GM18861 (cell line): ENCODE data around the gene ZMYM2.

Experiments
- ATAC-seq: cut with Tn5 transposase; IDR thresholded peaks from one replicate; pipeline ENCODE4 v1.9.1; 2021; ENCODE audit not compliant: unreplicated experiment

ZMYM2 gene

DNA sequence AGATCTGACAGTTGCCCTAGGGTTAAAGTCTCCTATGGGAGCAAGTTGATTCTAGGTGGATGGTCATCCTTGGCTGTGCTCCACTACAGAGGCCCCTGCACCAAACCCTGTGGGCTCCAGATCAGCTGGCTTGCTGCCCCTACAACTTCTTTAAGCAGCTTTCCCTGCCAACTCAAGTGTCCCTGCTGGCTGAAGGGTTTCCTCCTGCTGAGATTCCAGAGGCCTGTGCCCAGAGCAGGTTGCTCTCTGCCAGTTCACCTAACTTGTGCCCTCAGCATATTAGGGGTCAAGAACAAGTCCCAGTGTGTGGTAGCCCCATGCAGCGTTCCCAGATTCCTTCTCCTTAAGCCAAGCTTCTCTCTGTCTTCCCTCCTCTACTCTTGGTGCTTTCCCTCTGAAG lies 85.6 kb downstream of the ZMYM2 start:
- ATAC-seq, result no peak

DNA sequence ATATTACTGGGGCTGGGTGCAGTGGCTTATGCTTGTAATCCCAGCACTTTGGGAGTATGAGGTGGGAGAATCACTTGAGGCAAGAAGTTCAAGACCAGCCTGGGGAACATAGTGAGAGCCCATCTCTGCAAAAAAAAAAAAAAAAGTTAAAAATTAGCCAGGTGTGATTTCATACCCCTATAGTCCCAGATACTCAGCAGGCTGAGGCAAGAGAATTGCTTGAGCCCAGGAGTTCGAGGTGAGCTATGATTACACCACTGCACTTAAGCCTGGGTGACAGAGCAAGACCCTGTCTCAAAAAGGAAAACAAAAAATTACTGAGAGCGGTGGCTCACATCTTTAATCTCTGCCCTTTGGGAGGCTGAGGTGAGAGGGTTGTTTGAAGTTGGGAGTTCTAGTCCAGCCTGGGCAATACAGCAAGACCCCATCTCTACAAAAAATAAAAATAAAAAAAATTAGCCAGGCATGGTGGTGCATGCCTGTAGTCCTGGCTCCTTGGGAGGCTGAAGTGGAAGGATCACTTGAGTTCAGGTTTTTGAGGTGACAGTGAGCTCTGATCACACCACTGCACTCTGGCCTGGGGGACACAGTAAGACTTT lies 87.5 kb downstream of the ZMYM2 start:
- no peak for ATAC-seq

DNA sequence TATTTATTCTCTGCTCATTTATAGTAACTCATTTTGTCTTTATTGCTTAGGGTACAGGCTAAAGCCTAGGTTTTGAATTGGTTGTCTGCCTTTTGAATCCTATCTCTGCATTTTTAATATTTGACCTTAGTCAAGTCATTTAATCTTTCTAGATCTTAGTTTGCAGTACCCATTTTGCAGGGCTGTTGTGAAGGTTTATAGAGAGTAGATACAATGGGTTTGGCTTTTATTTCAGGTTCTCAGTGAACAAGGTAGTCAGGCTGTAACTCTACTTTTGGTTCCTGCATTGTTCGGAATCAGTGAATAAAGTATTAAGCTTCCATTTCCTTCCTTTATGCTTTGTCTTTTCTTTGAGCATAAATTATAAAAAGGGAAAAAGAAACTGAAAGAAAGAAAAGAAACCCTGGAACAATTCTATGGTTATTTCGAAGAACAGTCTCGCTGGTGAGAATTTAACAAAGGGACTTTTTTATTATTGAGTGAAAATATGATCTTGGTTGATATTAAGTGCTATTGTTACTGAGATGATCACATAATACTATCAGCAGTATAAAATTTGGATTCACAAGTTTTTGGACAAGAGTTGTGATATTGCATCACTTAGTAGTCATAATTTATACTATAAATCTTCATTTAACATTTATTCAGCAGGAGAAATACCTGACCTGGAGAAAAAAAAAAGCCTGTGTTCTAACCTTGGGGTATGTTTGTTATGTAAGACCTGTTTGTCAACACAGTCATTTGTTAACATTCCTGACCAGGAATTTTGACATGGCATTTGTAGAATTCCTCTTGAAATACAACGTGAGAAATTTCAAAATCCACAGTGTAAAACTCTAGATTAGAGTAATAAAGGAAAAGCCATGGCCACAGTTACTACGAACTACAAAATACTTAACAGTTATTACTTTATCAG lies 91.3 kb downstream of the ZMYM2 start:
- no peak for ATAC-seq

DNA sequence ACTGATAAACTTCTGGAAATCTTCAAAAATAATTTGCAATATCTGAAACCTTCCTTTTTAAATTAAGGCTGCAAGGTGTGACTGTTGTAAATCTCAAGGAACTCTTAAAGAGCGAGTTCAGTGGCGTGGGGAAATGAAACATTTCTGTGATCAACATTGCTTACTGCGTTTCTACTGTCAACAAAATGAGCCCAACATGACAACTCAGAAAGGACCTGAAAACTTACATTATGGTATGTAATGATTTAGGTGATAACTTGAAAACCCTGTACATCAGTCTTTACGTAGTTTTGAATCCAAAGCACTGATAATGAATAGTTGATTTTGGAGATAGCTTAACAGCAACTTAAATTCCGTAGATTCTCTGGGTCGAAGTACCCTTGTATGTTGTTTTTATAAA lies 92.8 kb downstream of the ZMYM2 start:
- no peak for ATAC-seq

DNA sequence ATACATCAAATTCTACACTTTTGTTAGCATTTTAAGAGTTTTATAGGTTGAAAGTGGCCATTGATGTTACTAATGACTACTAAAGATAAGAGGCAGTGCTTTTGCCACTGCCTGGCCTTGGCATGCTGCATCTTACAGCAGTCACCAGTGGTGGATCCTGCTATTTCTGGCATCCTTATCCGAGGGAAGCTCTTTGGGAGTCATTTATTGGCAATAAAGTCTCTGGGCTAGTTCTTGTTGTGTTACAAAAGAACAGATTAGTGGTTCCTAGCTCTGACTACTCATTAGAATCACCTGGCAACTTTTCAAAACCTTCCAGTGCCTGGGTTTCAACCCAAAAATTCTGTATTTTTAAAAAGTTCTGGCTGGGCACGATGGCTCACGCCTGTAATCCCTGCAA lies 94.5 kb downstream of the ZMYM2 start:
- no peak for ATAC-seq

DNA sequence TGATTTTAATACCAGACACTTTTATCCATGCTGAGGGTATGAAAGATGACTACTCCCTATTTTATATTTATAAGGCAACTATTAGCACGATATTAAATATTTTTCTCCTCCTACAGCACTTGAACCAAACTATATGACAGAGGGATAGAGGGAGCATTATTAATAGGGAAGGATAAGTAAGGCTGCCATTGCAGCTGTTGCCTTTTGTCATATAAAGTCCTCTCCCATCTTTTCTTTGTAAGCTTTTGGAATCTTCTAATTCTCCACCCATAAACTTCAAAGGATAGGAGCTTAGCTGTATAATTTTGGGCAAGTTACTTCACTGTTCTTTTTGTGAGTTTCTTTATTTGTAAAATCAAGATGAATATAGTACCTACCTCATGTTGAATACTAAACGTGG lies 95.4 kb downstream of the ZMYM2 start:
- no peak for ATAC-seq

DNA sequence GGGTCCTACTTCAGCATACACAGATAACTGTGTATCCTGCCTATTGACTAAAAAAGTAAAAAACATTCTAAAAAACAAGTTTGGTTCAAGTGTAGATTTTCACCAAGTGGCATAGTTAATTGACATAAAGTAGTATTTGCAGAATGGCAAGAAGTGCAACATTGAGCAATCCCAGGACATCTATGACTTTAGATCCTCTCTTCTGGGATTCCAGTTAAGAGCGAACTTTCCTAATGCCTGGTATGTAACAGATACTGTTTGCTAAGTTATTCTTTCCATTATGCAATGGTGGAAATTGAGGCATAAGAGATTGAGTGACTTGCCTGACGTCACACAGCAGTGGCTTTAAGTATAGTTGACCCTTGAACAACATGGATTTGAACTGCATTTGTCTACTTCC lies 96.1 kb downstream of the ZMYM2 start:
- ATAC-seq, result no peak

DNA sequence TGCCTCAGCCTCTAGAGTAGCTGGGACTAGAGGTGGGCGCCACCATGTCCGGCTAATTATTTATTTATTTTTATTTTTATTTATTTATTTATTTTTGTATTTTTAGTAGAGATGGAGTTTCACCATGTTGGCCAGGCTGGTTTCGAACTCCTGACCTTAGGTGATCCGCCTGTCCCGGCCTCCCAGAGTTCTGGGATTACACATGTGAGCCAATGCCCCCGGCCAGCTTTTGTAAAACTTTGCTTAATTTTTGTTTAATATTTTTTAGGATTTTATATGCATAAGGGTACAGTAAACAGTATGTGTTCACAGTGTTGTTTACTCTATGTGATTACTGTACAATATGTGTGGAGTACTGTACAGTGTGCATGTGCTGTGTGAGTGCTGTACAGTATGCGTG lies 98.7 kb downstream of the ZMYM2 start:
- no peak for ATAC-seq

DNA sequence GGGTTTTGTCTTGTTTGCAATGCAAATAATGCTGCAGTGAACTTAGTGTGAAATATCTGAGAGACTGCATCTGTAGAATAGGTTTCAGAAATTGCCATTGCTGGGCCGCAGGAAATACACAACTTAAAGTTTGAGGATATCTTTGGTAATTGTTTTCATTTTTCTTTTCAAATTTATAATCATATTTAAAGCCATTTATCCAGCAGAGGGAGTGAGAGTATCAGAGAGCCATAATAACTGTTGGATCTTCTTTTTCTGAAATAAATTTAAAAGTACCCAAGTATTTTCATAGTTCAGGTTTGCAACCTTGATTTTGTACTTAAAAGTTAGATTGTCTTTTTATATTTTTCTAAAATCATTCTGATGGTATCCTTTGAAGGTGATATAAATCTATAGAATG lies 99.4 kb downstream of the ZMYM2 start:
- no peak for ATAC-seq

DNA sequence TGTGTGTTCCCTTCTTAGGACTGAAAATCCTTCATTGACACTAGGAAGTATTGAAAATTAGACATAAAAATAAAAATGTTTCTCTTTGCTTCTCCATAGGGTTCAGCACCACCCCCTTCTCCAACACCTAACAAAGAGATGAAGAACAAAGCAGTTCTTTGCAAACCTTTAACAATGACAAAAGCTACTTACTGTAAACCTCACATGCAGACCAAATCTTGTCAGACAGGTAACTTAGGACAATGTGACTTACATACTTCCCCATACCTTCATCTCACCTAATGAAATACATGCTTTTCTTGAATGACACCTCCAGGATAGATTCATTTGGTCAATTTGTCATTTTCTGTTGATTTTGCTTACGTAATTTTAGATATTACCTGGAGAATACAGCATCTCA lies 99.9 kb downstream of the ZMYM2 start:
- no peak for ATAC-seq

DNA sequence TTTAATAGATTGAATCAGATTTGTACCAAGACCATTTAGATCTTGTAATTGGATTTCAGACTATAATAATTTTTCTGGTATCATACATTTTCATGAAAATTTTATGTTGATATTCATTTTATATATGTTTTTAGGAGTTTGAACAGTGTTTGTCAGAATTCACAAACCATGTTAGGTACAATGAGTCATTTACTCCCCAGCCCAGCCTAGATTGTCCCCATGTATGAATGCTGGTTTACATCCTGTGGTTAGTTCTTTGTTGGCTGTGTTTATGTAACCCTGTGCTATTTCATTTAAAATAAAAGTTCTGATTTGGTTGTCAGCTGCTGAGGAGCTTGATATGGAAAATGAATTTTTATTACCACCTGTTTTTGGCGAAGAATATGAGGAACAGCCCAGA lies 105.6 kb downstream of the ZMYM2 start:
- ATAC-seq, result no peak

DNA sequence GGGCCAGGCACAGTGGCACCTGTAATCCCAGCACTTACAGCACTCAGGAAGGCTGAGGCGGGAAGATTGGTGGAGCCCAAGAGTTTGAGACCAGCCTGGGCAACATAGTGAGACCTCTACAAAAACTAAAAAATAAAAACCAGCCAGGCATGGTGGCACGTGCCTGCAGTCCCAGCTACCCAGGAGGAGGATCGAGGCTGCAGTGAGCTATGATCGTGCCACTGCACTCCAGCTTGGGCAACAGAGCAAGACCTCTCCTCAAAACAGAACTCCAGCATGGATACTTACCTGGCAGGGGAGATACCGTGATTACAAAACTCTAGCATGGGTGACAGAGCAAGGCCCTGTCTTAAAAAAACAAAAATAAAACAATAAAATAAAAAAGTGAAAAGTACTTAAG lies 107.0 kb downstream of the ZMYM2 start:
- no peak for ATAC-seq

DNA sequence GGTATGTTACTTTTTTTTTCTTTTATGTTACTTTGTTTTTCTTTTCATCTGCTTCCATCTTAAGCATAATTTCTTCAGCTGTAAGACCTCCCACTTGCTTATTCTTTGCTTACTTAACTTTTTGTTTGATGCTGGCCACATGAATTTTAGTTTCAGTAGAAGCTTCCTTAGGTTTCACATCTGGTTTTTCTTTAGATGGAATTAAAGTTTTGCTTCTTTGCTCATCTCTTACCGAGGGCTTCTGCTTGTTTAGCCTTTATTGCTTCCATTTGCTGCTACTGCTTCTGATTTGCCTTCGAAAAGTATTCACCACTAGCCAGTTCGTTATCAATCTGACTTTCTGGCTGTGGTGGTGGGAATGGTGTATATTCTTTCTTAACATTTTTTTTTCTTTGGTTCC lies 111.4 kb downstream of the ZMYM2 start:
- no peak for ATAC-seq

DNA sequence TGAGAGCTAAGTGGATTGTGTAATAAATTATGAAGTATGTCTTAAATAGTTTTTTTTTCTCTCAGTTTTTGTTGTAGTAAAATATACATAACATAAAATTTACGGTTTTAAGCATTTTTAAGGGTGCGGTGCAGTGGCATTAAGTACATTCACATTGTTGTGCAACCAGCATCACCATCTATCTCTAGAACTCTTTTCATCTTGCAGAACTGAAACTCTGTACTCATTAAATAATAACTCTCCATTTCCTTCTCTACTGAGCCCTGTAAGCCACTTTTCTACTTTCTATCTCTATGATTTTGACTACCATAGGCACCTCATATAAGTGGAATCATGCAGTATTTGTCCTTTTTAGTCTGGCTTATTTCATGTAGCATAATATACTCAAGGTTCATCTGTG lies 115.2 kb downstream of the ZMYM2 start:
- ATAC-seq, result peak; percentile 79

DNA sequence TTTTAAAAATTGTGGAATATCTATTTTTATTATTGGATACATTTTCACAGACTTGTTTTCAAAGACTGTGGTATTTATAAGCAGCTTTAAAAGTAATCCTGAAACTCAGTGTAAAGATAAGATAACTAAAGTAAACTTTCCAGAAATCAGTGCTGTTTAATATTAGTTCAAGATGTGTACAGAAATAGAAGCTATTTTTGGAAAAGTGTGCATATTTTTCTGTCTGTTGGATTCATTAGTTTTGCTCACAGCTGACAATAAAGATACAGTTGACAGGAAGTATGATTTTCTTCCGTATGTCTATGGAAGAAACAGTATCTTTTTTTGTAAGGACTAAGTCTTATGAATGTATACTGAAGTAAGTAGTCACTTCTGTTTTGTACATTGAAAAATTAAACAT lies 116.4 kb downstream of the ZMYM2 start:
- no peak for ATAC-seq

DNA sequence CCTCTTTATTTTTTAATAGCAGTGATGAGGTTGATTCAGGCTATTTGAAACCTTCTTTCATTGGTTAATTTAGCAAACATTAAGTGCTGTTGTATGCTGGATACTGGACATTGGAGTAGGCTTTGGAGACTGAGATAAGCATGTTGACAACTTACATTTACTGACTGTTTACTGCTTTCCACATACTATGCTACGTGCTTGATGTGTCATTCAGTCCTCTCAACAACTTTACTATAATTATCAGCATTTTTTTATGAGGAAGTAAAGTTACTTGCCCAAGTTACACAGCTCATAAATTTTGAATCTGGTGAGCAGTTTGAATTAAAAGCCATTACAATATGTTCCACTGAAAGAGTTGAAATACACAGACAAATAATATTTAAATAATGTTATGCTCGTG lies 118.6 kb downstream of the ZMYM2 start:
- ATAC-seq, result no peak

DNA sequence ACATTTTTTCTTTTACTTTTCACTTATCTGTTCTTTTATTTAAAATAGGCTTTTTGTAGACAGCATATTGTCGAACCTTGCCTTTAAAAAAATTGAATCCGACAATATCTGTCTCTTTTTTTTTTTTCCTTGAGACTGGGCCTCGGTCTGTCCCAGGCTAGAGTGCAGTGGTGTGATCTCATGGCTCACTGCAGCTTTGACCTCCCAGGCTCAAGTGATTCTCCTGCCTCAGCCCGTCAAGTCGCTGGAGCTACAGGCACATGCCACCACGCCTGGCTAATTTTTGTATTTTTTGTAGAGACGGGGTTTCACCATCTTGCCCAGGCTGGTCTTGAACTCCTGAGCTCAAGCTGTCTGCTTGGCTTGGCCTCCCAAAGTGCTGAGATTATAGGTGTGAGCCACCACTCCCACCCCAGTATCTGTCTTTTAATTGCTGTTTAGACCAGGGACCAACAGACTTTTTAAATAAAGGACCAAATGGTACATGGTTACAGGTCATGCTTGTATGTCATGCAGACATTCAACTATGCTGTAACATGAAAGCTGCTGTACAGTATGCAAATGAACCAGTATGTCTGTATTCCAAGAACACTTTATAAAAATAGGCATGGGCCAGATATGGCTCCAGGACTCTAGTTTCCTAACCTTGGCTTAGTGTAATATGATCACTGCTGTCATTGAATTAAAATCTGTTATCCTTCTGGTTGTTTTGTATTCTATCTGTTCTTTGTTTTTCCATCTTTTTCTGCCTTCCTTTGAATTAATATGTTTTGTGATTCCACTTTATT lies 122.0 kb downstream of the ZMYM2 start:
- no peak for ATAC-seq

DNA sequence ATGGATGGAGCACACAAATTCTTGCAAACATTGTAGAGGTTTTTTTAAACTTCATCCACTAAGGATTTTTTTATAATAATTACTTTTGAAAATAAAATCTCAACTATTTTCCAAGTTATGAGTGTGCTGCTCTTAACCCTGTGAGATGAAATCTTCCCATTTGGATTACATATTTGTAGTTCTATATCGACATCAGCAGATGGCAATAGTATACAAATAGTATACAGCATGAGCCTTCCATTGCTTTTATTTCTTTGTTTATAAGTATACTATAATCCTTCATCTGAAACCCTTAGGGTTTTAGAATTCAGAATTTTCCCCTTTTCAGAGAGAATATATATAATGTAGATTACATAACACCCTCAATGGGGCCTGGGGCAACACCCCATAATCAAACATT lies 131.8 kb downstream of the ZMYM2 start:
- no peak for ATAC-seq

DNA sequence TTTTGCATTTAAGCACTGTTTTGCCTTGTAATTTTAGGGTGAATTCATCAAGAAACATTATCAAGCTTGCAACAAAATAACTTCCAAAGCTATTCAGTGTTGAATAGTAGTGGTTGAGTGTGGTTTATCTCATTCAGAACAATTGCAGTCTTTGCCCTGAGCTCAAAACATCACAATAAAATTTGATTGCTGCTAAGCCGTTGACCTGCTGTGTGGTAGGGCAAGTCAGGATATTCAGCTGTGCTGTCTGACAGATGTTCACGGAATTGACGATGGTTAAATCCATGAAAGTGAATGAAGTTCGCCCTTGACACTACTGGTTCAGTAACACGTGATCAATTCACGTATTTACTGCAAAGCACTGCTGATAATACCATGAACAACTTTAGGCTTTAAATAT lies 135.4 kb downstream of the ZMYM2 start:
- no peak for ATAC-seq

DNA sequence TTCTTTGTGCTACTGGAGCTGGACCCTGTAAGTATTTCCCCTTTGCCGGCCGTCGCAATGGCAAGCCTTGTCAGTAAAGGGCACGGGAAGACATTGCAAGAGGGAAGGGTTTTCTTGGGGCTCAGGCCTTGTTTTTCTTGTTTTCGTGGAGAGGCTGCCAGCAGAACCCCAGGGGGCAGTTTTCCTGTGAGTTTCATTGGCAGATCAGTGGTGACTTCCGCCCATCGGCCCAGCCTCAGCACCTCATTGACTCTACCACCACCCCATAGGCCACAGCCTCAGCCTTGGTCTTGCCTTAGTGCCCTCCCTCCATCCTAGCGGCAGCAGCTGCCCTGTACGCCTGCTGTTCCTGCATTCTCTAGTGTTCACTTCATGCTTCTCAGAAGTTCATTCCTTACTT lies 140.8 kb downstream of the ZMYM2 start:
- ATAC-seq, result no peak

DNA sequence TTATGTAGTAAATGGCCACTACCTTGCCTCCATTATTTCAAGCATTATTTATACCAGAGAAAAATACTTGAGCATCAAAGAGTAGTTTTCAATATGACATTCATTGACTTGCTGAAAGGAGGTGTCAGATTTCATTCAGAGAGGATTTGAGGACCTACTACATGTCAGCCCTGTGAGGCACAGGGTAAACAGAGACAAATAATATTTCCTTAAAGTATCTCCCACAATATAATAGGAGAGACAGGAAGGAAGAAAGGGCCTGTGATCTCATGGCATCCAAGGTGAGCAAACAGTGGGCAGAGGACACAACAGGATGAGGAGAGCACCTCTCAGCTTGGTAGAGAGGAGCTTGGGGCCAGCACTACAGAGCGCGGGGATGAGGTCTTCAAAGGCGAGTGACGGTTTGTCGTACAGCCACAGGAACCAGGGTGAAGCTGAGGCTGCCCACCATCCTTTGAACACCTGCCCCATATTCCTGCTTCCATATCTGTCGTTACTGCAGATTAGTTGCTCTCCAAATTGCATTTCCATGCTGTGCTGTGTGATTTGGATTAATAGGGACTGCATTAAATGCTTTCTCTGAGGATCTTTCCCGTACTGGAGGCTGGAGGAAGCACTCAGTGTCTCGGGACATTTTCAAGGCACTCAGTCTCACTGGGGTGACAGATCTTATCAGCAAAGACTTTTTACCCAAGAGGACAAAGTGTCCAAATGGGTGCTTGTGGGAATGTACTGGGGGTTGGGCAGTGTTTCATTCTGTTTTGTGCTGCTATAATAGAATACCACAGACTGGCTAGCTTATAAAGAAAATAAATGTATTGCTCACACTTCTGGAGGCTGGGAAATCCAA lies 143.2 kb downstream of the ZMYM2 start:
- no peak for ATAC-seq
